DOHH2 (cell line): Measurements from ENCODE around the gene MEGF11.

Experiments
- CTCF ChIP-seq: fragments of 200-600 bp; sonication (generic); IDR thresholded peaks from one replicate; pipeline ENCODE4 v1.5.1; 2014; ENCODE audit warnings: antibody characterized with exemption, mild to moderate bottlenecking, low read depth, low read length; ENCODE audit not compliant: poor library complexity, severe bottlenecking
- EZH2phosphoT487 ChIP-seq: fragments of 200-600 bp; sonication (generic); IDR thresholded peaks from 2 replicates; pipeline ENCODE4 v1.6.1; 2017; ENCODE audit warnings: borderline replicate concordance, mild to moderate bottlenecking, antibody characterized with exemption, low read length, moderate library complexity, mixed read lengths

DNA sequence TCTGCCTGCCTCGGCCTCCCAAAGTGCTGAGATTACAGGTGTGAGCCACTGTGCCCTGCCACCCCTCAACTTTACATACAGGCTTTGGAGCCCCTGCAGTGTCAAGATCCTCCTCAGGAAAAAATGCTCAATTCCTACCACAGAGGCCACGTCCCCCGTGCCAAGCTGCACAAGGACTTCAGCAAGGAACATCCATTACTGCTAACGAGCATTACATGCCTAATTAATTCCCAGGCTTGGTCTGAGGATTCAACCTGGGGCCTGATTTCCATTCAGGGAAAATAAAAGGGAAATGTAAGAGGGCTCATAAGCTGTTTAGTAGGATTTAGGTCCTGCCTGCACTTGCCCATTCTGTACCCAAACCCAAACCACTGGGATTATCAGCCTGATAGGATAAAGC, 222.9 kb downstream of the MEGF11 start:
- no peak for TF ChIP-seq CTCF
- TF ChIP-seq EZH2phosphoT487, result no peak
